Keratinocyte (primary cell): Measurements from ENCODE around the gene FSTL3. TPM values are rescaled to one million over a fixed set of nuclear protein-coding genes. Genes with fewer than 3 reads are reported as not detected.

Experiments
- DNase-seq: peaks from one replicate; pipeline ENCODE4 v3.0.0-alpha.2; 2011; ENCODE audit warnings: low read depth, missing footprints, low spot score
- FAIRE-seq: peaks from 2 replicates; lab custom pipeline; 2011; peaks lifted over from hg19 to GRCh38; lab: Jason Lieb, UNC
- H2AFZ ChIP-seq: 2 replicates; pipeline ENCODE4 v1.6.0; 2012; ENCODE audit warnings: low read length, control low read depth, inconsistent platforms; ENCODE audit not compliant: control insufficient read depth
- H3K27ac ChIP-seq: 2 replicates; pipeline ENCODE4 v1.5.1; 2011; ENCODE audit warnings: low read length; ENCODE audit not compliant: control insufficient read depth, insufficient read depth
- H3K27me3 ChIP-seq: 3 replicates; pipeline ENCODE4 v1.6.0; 2011; ENCODE audit warnings: low read length; ENCODE audit not compliant: control insufficient read depth, insufficient read depth; ENCODE audit errors: extremely low read depth
- H3K36me3 ChIP-seq, 2 experiments: 2 replicates in 1 of 2; 3 replicates in 1 of 2; pipeline ENCODE4 v1.5.1; 2011; ENCODE audit warnings: low read length in 2 of 2, mild to moderate bottlenecking in 1 of 2; ENCODE audit not compliant: control insufficient read depth in 2 of 2, insufficient read depth in 2 of 2; ENCODE audit errors: extremely low read depth in 1 of 2
- H3K4me1 ChIP-seq: 3 replicates; pipeline ENCODE4 v1.5.1; 2011; ENCODE audit warnings: low read length; ENCODE audit not compliant: control insufficient read depth, insufficient read depth; ENCODE audit errors: extremely low read depth
- H3K4me2 ChIP-seq: 3 replicates; pipeline ENCODE4 v1.6.0; 2011; ENCODE audit warnings: low read depth, low read length; ENCODE audit not compliant: control insufficient read depth, insufficient read depth; ENCODE audit errors: extremely low read depth
- H3K4me3 ChIP-seq, 3 experiments: fragments of 200-600 bp in 1 of 3; sonication (generic) in 1 of 3; 2 replicates in 2 of 3; 3 replicates in 1 of 3; pipeline ENCODE4 v1.5.1; 2011 to 2016; ENCODE audit warnings: low read length in 3 of 3, mild to moderate bottlenecking in 3 of 3, control low read depth in 2 of 3, inconsistent platforms in 1 of 3, low read depth in 1 of 3, mixed read lengths in 1 of 3, mixed run types in 1 of 3, moderate library complexity in 1 of 3; ENCODE audit not compliant: control insufficient read depth in 2 of 3, insufficient read depth in 2 of 3; ENCODE audit errors: extremely low read depth in 1 of 3
- H3K79me2 ChIP-seq: 2 replicates; pipeline ENCODE4 v1.6.0; 2012; ENCODE audit warnings: low read length; ENCODE audit not compliant: control insufficient read depth, insufficient read depth
- H3K9ac ChIP-seq: 3 replicates; pipeline ENCODE4 v1.6.0; 2011; ENCODE audit warnings: low read length; ENCODE audit not compliant: control insufficient read depth, insufficient read depth; ENCODE audit errors: extremely low read depth
- H3K9me1 ChIP-seq: 3 replicates; pipeline ENCODE4 v1.6.0; 2011; ENCODE audit warnings: low read length; ENCODE audit not compliant: control insufficient read depth, insufficient read depth; ENCODE audit errors: extremely low read depth
- H3K9me3 ChIP-seq: 2 replicates; pipeline ENCODE4 v1.5.1; 2012; ENCODE audit warnings: low read depth, low read length; ENCODE audit not compliant: control insufficient read depth
- H4K20me1 ChIP-seq: 3 replicates; pipeline ENCODE4 v1.6.0; 2011; ENCODE audit warnings: low read length; ENCODE audit not compliant: control insufficient read depth, insufficient read depth; ENCODE audit errors: extremely low read depth
- EZH2 ChIP-seq: IDR thresholded peaks from one replicate; pipeline ENCODE4 v1.6.1; 2012; ENCODE audit warnings: inconsistent platforms, mild to moderate bottlenecking, low read length, moderate library complexity
- dilution Hi-C: fragments of 300-500 bp; cut with MboI; formaldehyde crosslinking; loops from one replicate; pipeline ENCODE4 v1.7.0; 2020; ENCODE audit warnings: low sequenced_read_pairs; ENCODE audit not compliant: extremely low pct_ligation_motif_present
- polyA plus RNA-seq, 5 experiments: library from polyadenylated mRNA; depleted of rRNA in 3 of 5; stranded (reverse) in 3 of 5; stranded (forward) in 1 of 5; unstranded in 1 of 5; fragments of >200 nt; gene quantifications; 1 replicate in 1 of 5; 2 replicates in 3 of 5; 3 replicates in 1 of 5; pipeline versions ENCODE4 v1.2.1 to v1.2.3, GENCODE V29; 2011 to 2012; ENCODE audit warnings: missing spikeins in 2 of 5, low read depth in 1 of 5, low replicate concordance in 1 of 5
- TF ChIP-seq, protein P1 (sequence below), 3 experiments: IDR thresholded peaks in 1 of 3; conservative IDR thresholded peaks in 1 of 3; optimal IDR thresholded peaks in 1 of 3; 2 replicates in 2 of 3; 3 replicates in 1 of 3; pipeline versions ENCODE3 to v1.5.1; 2011; ENCODE audit warnings: low read length in 3 of 3, mild to moderate bottlenecking in 3 of 3, moderate library complexity in 2 of 3, control low read depth in 1 of 3, inconsistent platforms in 1 of 3; ENCODE audit not compliant: insufficient read depth in 2 of 3; ENCODE audit errors: extremely low read depth in 1 of 3

Gene FSTL3
- polyA plus RNA-seq, 1 donor (not counting 4 experiments of a cell fraction or from before 2014, with no cell fraction given) = 54.4 TPM

DNA sequence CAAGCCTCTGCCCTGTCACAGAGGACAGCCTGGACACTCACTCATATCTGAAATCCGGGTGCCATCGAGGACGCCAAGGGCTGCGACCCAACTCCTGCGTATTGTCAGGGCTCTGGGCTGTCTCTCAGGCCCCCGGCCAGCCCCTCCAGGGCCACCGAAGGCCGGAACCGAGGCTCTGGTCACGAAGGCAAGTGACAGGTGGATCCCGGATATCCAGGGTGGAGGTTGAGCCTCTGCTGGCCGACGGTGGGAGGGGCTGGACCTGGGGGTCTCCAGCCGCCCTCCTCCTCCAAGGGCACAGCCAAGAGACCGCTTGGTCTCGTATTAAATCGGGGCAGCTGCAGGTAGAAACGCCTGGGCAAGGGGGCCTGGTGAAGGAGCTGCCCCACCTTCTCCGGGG, 18.6 kb upstream of the FSTL3 start:
- H2AFZ ChIP-seq = no peak overlapping the region
- H3K27me3 ChIP-seq = no peaks in the 10 kb centered on the region
- H3K9ac ChIP-seq = no peak overlapping the region
- no peak for TF ChIP-seq EZH2
- TF ChIP-seq, protein P1, sequence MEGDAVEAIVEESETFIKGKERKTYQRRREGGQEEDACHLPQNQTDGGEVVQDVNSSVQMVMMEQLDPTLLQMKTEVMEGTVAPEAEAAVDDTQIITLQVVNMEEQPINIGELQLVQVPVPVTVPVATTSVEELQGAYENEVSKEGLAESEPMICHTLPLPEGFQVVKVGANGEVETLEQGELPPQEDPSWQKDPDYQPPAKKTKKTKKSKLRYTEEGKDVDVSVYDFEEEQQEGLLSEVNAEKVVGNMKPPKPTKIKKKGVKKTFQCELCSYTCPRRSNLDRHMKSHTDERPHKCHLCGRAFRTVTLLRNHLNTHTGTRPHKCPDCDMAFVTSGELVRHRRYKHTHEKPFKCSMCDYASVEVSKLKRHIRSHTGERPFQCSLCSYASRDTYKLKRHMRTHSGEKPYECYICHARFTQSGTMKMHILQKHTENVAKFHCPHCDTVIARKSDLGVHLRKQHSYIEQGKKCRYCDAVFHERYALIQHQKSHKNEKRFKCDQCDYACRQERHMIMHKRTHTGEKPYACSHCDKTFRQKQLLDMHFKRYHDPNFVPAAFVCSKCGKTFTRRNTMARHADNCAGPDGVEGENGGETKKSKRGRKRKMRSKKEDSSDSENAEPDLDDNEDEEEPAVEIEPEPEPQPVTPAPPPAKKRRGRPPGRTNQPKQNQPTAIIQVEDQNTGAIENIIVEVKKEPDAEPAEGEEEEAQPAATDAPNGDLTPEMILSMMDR (optimal IDR thresholded peaks at IDR 0.05 in 1 of 3, IDR thresholded peaks at IDR 0.05 in 1 of 3, conservative IDR thresholded peaks at IDR 0.05 in 1 of 3; ENCODE audit: extremely low read depth in 1 of 3, insufficient read depth in 2 of 3, low read length in 3 of 3) = no peak
- peaks cover 36% of the 10 kb centered on the region for H3K4me1 ChIP-seq
- H4K20me1 ChIP-seq = peaks cover 74% of the 10 kb centered on the region
- peaks cover 6% of the 10 kb centered on the region for H3K9me1 ChIP-seq
- H3K79me2 ChIP-seq = peaks cover 98% of the 10 kb centered on the region
- no peak overlapping the region for H3K4me3 ChIP-seq
- FAIRE-seq (no peak), DNase-seq (no peak)
- H3K27ac ChIP-seq = no peak overlapping the region
- dilution Hi-C loops = no loop called here
- H3K4me2 ChIP-seq = no peak overlapping the region
- H3K9me3 ChIP-seq = no peaks in the 10 kb centered on the region
- peaks cover 20 to 32% of the 10 kb centered on the region in 2 experiments for H3K36me3 ChIP-seq

GRCh38 chr19:658059-658839, 17.9 kb upstream of the FSTL3 start:
- H3K9ac ChIP-seq = peak overlapping the region; percentile 86
- H3K4me1 ChIP-seq = peaks cover 37% of the 10 kb centered on the region
- peak overlapping the region; percentile 96 for H3K27ac ChIP-seq

More at GRCh38 chr19:658059-658839, 17.9 kb upstream of the FSTL3 start:
- DNase-seq (no peak), FAIRE-seq (no peak)
- Histone ChIP-seq H3K9me1 (peaks cover 6% of the 10 kb centered on the region), H3K36me3 (peaks cover 19 to 26% of the 10 kb centered on the region in 2 experiments), H2AFZ (no peak overlapping the region), H4K20me1 (peaks cover 68% of the 10 kb centered on the region), H3K27me3 (no peaks in the 10 kb centered on the region), H3K79me2 (peaks cover 96% of the 10 kb centered on the region), H3K4me3 (peak overlapping the region in 2 of 3 experiments; percentile 2 to 29), H3K4me2 (peak overlapping the region; percentile 99), H3K9me3 (no peaks in the 10 kb centered on the region)
- dilution Hi-C loops = no loop called here
- TF ChIP-seq EZH2 = no peak
- TF ChIP-seq, protein P1 (optimal IDR thresholded peaks at IDR 0.05 in 1 of 3, IDR thresholded peaks at IDR 0.05 in 1 of 3, conservative IDR thresholded peaks at IDR 0.05 in 1 of 3; ENCODE audit: extremely low read depth in 1 of 3, insufficient read depth in 2 of 3, low read length in 3 of 3) = no peak
